Gastrocnemius medialis (tissue), 4 donors: ENCODE data around the gene MYH2. TPM values are rescaled to one million over a fixed set of nuclear protein-coding genes. Genes with fewer than 3 reads are reported as not detected.

Experiments used
- ATAC-seq, 2 donors: fragments of 150-250 bp; one replicate each; pipeline ENCODE4 v1.9.1; 2016
- DNase-seq, 2 donors: peaks; one replicate each; pipeline ENCODE4 v3.0.0-alpha.2; 2019
- H3K27ac ChIP-seq, 4 donors: fragments of 200-600 bp; sonication (generic); 1 replicate in 1 of 4; 2 replicates in 3 of 4; pipeline ENCODE4 v1.5.1; 2016 to 2018; ENCODE audit warnings: mild to moderate bottlenecking in 2 of 4, moderate library complexity in 1 of 4
- H3K27me3 ChIP-seq, 3 donors: fragments of 200-600 bp; sonication (generic) in 2 of 3; 1 replicate in 1 of 3; 2 replicates in 2 of 3; pipeline versions ENCODE4 v1.5.1 to v1.6.0; 2016 to 2019; ENCODE audit warnings: mild to moderate bottlenecking in 1 of 3, moderate library complexity in 1 of 3
- H3K36me3 ChIP-seq, 2 donors: fragments of 200-600 bp; sonication (generic) in 1 of 2; one replicate each; pipeline ENCODE4 v1.5.1; 2017 to 2018
- H3K4me1 ChIP-seq, 2 donors: fragments of 200-600 bp; sonication (generic) in 1 of 2; one replicate each; pipeline ENCODE4 v1.5.1; 2016 to 2017; ENCODE audit warnings: mild to moderate bottlenecking in 2 of 2
- H3K4me3 ChIP-seq, 4 donors: fragments of 200-600 bp; sonication (generic) in 3 of 4; 1 replicate in 1 of 4; 2 replicates in 3 of 4; pipeline ENCODE4 v1.5.1; 2016 to 2019; ENCODE audit warnings: mild to moderate bottlenecking in 2 of 4
- H3K9me3 ChIP-seq, 3 donors: fragments of 200-600 bp; sonication (generic) in 2 of 3; 1 replicate in 1 of 3; 2 replicates in 2 of 3; pipeline ENCODE4 v1.5.1; 2016 to 2019
- CTCF ChIP-seq, 5 experiments: fragments of 450-650 bp in 3 of 5; fragments of 200-600 bp in 2 of 5; sonication (generic) in 2 of 5; IDR thresholded peaks in 4 of 5; conservative IDR thresholded peaks in 1 of 5; 1 replicate in 4 of 5; 2 replicates in 1 of 5; pipeline ENCODE4 v1.5.1; 2016 to 2019; ENCODE audit warnings: antibody characterized with exemption in 5 of 5, mild to moderate bottlenecking in 3 of 5, moderate library complexity in 3 of 5
- POLR2A ChIP-seq, 2 donors: fragments of 450-650 bp; IDR thresholded peaks; one replicate each; pipeline ENCODE4 v1.6.1; 2017; ENCODE audit warnings: antibody characterized with exemption in 2 of 2, mild to moderate bottlenecking in 2 of 2, moderate library complexity in 2 of 2
- in situ Hi-C, 4 donors: fragments of 200-750 bp; cut with MboI; loops; one replicate each; pipeline versions ENCODE4 v1.15.0 to v1.8.0; 2017; ENCODE audit warnings: low sequenced_read_pairs in 4 of 4
- intact Hi-C: fragments of 100-400 bp; cut with DNase I; formaldehyde crosslinking; loops from one replicate; pipeline ENCODE4 v1.15.1; 2023; ENCODE audit warnings: low total_unique reads
- total RNA-seq, 4 donors: library from RNA; depleted of rRNA; stranded (reverse); fragments of >200 nt; gene quantifications; one replicate each; pipeline versions ENCODE4 v1.1.0 to v1.2.3, GENCODE V29; 2016

Gene MYH2
- total RNA-seq, 4 donors from 2014 or later, result 77.8 to 4,245 (median 724) TPM

DNA sequence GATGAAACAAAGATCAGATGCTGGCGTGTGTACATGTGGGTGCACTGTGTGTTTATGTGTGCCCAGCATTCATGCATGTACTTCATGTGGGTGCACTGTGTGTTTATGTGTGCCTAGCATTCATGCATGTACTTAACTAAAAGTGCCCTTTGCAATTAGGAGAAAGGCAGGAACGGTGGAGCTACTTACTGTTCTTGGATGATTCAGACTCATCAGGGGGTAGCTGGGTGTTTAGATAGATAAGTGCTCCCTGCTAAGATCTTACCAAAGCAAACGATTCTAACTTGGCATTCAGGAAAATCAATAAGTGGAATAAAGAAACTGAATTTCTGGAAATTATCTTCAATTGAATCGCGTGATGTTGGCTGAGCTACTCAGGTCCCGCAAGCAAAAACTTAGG lies 8.6 kb upstream of the MYH2 start:
- DNase-seq (no peak), ATAC-seq (no peak)
- peaks cover 0 to 12% of the 10 kb centered on the region in 2 donors for H3K4me1 ChIP-seq
- intact Hi-C loops (no loop called here), in situ Hi-C loops (no loop called here)
- H3K27ac ChIP-seq, result peak overlapping the region in 1 of 4 donors; percentile 56
- H3K4me3 ChIP-seq, result no peak overlapping the region
- H3K27me3 ChIP-seq, result no peaks in the 10 kb centered on the region
- H3K9me3 ChIP-seq, result no peaks in the 10 kb centered on the region
- no peak for TF ChIP-seq POLR2A (IDR thresholded peaks at IDR 0.05)
- TF ChIP-seq CTCF (IDR thresholded peaks at IDR 0.05 in 4 of 5, conservative IDR thresholded peaks at IDR 0.05 in 1 of 5), result no peak
- no peaks in the 10 kb centered on the region for H3K36me3 ChIP-seq

DNA sequence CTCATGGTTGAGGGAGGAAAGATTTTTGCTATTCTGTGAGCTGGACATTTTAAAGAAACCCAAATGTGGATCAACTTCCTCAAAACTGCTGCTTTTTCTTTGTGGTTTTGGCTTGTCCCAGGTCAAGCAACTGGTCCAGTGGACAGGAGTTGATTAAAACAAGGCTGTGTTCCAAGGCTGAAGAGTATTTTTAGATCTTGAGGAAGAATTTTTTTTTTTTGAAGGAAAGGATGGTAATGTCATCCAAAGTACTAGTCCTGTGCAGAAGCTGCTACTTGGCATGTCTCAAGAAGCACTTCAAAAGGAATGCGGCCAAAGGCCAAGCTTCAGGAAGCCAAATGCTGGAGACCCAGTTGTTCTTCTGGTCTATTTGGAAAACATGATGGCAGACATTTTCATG lies 8.0 kb upstream of the MYH2 start:
- TF ChIP-seq CTCF (IDR thresholded peaks at IDR 0.05 in 4 of 5, conservative IDR thresholded peaks at IDR 0.05 in 1 of 5) (no peak), POLR2A (IDR thresholded peaks at IDR 0.05) (no peak)
- no peak for DNase-seq
- no peaks in the 10 kb centered on the region for H3K36me3 ChIP-seq
- ATAC-seq, result peak in 1 of 2 donors; percentile 44
- H3K9me3 ChIP-seq, result no peaks in the 10 kb centered on the region
- intact Hi-C loops (no loop called here), in situ Hi-C loops (no loop called here)
- no peak overlapping the region for H3K4me3 ChIP-seq
- peak overlapping the region in 2 of 4 donors; percentile 56 to 61 for H3K27ac ChIP-seq
- H3K4me1 ChIP-seq, result peaks cover 0 to 15% of the 10 kb centered on the region in 2 donors
- no peaks in the 10 kb centered on the region for H3K27me3 ChIP-seq

- ATAC-seq, result peak; percentile 29 to 63
- no peak for TF ChIP-seq CTCF (IDR thresholded peaks at IDR 0.05 in 4 of 5, conservative IDR thresholded peaks at IDR 0.05 in 1 of 5)
- TF ChIP-seq POLR2A (IDR thresholded peaks at IDR 0.05), result no peak
- Histone ChIP-seq H3K9me3 (no peaks in the 10 kb centered on the region), H3K36me3 (no peaks in the 10 kb centered on the region), H3K27me3 (no peaks in the 10 kb centered on the region), H3K4me1 (peaks cover 0 to 18% of the 10 kb centered on the region in 2 donors), H3K27ac (peak overlapping the region in 2 of 4 donors; percentile 56 to 61), H3K4me3 (no peak overlapping the region)
- in situ Hi-C loops, result no loop called here
- intact Hi-C loops, result no loop called here
- no peak for DNase-seq
These were observed 7.0 kb upstream of the MYH2 start for GRCh38 chr17:10556301-10557005.

GRCh38 chr17:10550014-10550413 lies 556 bp upstream of the MYH2 start:
- TF ChIP-seq CTCF (IDR thresholded peaks at IDR 0.05 in 4 of 5, conservative IDR thresholded peaks at IDR 0.05 in 1 of 5) (no peak), POLR2A (IDR thresholded peaks at IDR 0.05) (no peak)
- peaks cover 0 to 6% of the 10 kb centered on the region in 2 donors for H3K4me1 ChIP-seq
- H3K9me3 ChIP-seq, result no peaks in the 10 kb centered on the region
- intact Hi-C loops (no loop called here), in situ Hi-C loops (no loop called here)
- H3K4me3 ChIP-seq, result no peak overlapping the region
- H3K27ac ChIP-seq, result peak overlapping the region; percentile 66 to 82 (median 80)
- H3K27me3 ChIP-seq, result no peaks in the 10 kb centered on the region
- ATAC-seq, result no peak
- no peaks in the 10 kb centered on the region for H3K36me3 ChIP-seq
- DNase-seq, result no peak
